Choroid plexus epithelial cell (primary cell): ENCODE data around the gene GPX8.
A peak's percentile ranks its signal among the peaks of the same experiment; 100 is the strongest.

ENCODE experiments used
- DNase-seq: peaks from one replicate; pipeline ENCODE4 v3.0.0-alpha.2; 2010; ENCODE audit warnings: low read depth
- H3K4me3 ChIP-seq: 2 replicates; pipeline ENCODE4 v1.5.1; 2011; ENCODE audit warnings: low read depth, mild to moderate bottlenecking, control low read depth, low read length, moderate library complexity
- TF ChIP-seq, protein P1 (sequence below): conservative IDR thresholded peaks from 2 replicates; pipeline ENCODE4 v1.5.1; 2011; ENCODE audit warnings: low read depth, mild to moderate bottlenecking, control low read depth, inconsistent platforms, low read length, moderate library complexity

GPX8 gene, protein sequence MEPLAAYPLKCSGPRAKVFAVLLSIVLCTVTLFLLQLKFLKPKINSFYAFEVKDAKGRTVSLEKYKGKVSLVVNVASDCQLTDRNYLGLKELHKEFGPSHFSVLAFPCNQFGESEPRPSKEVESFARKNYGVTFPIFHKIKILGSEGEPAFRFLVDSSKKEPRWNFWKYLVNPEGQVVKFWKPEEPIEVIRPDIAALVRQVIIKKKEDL

DNA sequence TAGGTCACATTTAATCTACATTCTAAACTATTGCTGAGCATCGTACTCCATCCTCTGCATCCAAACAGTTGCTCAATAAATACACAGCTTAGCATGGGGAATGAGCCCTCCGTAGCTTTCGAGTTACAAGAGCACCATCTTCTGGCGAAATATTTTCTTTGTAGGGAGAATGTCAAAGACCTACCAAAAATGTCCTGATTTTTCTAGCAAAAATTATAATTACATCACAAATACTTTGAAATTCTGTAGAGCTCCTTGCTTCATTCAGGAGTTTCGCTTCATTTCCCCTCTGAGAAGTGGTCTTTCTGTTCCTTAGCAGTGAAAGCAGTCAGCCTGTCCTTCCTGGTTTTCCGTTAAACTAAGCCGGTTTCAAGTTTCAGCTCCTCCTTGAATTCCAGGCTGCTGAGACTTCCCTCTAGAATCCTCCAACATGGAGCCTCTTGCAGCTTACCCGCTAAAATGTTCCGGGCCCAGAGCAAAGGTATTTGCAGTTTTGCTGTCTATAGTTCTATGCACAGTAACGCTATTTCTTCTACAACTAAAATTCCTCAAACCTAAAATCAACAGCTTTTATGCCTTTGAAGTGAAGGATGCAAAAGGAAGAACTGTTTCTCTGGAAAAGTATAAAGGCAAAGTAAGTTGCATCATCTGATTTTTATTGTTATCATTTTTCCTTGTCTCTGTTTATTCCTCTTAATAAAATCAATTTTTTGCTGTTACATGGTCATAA lies at the start of gene GPX8:
GPX8 (plus strand) TSS at position 409 of the 730 bp plus-strand sequence; CDS start at position 431, 22 bp downstream.
- TF ChIP-seq, protein P1, sequence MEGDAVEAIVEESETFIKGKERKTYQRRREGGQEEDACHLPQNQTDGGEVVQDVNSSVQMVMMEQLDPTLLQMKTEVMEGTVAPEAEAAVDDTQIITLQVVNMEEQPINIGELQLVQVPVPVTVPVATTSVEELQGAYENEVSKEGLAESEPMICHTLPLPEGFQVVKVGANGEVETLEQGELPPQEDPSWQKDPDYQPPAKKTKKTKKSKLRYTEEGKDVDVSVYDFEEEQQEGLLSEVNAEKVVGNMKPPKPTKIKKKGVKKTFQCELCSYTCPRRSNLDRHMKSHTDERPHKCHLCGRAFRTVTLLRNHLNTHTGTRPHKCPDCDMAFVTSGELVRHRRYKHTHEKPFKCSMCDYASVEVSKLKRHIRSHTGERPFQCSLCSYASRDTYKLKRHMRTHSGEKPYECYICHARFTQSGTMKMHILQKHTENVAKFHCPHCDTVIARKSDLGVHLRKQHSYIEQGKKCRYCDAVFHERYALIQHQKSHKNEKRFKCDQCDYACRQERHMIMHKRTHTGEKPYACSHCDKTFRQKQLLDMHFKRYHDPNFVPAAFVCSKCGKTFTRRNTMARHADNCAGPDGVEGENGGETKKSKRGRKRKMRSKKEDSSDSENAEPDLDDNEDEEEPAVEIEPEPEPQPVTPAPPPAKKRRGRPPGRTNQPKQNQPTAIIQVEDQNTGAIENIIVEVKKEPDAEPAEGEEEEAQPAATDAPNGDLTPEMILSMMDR: peak; percentile 73
- H3K4me3 ChIP-seq: peak within 1 kb of the TSS; percentile 63
- peak; percentile 92 for DNase-seq

DNA sequence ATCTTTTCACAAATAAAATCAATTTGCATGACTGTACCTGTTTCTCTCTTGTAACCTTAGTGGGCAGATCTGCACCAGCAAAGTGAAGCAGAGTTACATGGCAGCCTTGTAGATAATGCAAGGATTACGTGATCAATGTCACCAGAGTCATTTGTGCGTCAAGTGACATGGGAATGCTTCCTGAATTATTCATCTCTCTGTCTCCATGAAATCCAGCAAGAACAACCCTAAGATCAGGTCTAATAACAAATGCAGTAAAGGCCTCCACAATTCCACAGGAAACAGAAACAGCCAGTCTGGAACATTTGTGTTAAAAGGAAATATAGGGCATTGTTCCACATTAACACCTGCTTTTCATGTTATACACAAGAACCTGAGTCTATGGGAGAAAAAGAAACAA lies 49.8 kb upstream of the GPX8 start:
- TF ChIP-seq, protein P1: no peak
- DNase-seq: no peak
- H3K4me3 ChIP-seq: no peak overlapping the region

DNA sequence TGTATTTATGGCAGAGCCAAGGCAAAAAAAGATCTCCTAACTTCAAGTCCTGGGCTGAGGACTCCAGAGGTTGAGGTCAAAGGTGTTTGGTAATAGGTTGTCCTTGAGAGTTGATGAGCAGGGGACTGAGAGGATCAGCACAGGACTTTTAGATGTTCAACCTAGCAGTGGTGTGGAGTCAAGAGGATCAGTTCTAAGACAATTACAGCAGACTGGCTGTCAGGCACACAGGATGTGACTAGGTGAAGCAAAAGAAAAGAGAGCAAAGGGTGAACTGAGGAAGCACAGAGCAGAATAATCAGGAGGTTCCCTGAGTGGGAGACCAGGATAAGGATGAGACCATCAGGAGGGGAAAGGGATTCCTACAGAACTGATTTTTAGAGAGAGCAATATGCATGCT lies 46.6 kb upstream of the GPX8 start:
- no peak overlapping the region for H3K4me3 ChIP-seq
- no peak for DNase-seq
- TF ChIP-seq, protein P1: no peak

DNA sequence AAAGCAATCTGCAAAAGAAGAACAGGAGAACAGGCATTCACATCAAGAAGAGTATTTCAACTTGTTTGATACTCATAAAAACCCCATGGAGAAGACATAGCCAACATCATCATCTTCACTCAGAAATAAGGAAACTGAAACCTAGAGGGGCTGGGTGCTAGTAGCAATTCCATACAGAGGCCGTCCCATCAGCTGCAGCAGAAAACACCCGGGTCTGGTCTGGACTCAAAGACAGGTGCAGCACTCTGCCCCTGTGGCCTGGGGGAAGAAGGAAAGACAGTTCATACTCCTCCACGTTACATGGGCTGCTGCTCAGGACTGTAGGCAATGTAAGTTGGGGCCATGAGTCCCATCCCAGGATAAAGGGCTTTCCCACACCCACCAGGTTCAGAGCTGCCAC lies 45.9 kb upstream of the GPX8 start:
- TF ChIP-seq, protein P1: no peak
- no peak overlapping the region for H3K4me3 ChIP-seq
- no peak for DNase-seq

DNA sequence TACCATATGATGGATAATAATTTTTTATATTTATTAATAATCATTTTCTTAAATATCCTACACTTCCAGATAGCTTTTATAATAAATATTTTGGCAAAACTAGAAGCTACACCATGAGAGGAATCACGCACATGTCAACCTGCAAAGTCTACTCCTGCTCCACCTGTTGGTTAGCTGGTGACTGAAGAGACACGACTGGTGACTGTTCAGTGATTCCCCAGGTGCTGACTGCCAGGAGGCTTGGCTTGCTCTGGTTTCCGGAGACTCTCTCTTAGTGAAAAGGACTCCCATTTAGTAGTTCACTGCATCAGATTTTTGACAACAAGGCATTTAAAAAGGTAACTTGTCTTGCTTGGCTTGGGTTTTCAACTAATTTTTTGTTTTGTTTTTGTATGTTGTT lies 36.6 kb upstream of the GPX8 start:
- no peak for DNase-seq
- no peak overlapping the region for H3K4me3 ChIP-seq
- TF ChIP-seq, protein P1: no peak

DNA sequence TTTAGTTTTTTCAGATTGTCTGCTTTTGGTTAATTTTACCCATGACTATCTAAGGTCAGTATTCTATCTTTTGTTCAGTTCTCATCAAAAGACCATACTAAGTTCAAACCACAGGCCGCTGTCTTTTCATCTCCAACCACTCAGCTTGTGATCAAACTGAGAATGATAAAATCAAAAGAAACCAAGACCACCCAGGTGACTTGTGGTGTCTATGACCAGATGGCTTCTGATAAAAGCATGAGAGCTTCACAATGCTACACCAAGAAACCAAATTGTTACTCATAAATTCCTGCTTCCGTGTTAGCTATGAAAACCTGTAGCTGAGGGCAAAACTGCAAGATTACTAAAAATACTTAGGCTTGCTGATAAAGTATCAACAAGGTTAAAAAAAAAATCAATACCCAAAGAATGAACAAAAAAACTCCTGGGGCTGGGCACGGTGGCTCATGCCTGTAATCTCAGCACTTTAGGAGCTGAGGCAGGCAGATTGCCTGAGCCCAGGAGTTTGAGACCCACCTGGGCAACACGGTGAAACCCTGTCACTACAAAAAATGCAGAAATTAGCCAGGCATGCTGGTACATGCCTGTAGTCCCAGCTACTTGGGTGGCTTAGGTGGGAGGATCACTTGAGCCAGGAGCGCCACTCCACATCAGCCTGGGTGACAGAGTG lies 25.8 kb upstream of the GPX8 start:
- TF ChIP-seq, protein P1: no peak
- no peak overlapping the region for H3K4me3 ChIP-seq
- DNase-seq: no peak
